Measurements from ENCODE around the gene ZBTB38. TPM values are rescaled to one million over a fixed set of nuclear protein-coding genes. Genes with fewer than 3 reads are reported as not detected.

Gene ZBTB38, protein sequence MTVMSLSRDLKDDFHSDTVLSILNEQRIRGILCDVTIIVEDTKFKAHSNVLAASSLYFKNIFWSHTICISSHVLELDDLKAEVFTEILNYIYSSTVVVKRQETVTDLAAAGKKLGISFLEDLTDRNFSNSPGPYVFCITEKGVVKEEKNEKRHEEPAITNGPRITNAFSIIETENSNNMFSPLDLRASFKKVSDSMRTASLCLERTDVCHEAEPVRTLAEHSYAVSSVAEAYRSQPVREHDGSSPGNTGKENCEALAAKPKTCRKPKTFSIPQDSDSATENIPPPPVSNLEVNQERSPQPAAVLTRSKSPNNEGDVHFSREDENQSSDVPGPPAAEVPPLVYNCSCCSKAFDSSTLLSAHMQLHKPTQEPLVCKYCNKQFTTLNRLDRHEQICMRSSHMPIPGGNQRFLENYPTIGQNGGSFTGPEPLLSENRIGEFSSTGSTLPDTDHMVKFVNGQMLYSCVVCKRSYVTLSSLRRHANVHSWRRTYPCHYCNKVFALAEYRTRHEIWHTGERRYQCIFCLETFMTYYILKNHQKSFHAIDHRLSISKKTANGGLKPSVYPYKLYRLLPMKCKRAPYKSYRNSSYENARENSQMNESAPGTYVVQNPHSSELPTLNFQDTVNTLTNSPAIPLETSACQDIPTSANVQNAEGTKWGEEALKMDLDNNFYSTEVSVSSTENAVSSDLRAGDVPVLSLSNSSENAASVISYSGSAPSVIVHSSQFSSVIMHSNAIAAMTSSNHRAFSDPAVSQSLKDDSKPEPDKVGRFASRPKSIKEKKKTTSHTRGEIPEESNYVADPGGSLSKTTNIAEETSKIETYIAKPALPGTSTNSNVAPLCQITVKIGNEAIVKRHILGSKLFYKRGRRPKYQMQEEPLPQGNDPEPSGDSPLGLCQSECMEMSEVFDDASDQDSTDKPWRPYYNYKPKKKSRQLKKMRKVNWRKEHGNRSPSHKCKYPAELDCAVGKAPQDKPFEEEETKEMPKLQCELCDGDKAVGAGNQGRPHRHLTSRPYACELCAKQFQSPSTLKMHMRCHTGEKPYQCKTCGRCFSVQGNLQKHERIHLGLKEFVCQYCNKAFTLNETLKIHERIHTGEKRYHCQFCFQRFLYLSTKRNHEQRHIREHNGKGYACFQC (N-terminal part only)
- total RNA-seq: 10 to 100 TPM; 62.9 to 72.6 TPM
- long read RNA-seq, transcript ZBTB38-201 (1 exons, 3,588 nt): major isoform, 18 of 54 reads
- long read RNA-seq, transcript ZBTB38-211 (3 exons, 644 nt): minor isoform, 16 of 54 reads
- long read RNA-seq, partial matches to known transcripts: 1 of 54 reads
- long read RNA-seq, other reads (novel, unspliced or antisense): 16 of 54 reads

- peak; percentile 91 to 94 for ATAC-seq
- intact Hi-C loops (cut with DNase I): loop anchor here in 1 of 2 donors (5.0 kb wide), 1 partner anchor 34 kb away; no protein-coding TSS in a partner anchor
- DNase-seq: peak; percentile 95
These were observed at the start of gene ZBTB38 for GRCh38 chr3:141368062-141368924. Gene ZBTB38, plus strand, starts transcription at chr3:141368504. Its CDS starts 73,885 bp downstream, at chr3:141442389.

- intact Hi-C loops (cut with DNase I): no loop called here
- no peak for ATAC-seq
- DNase-seq: no peak
These were observed 47.8 kb upstream of the ZBTB38 start for GRCh38 chr3:141320399-141321108.

- no peak for DNase-seq
- no peak for ATAC-seq
- intact Hi-C loops (cut with DNase I): no loop called here
These were observed 47.2 kb upstream of the ZBTB38 start for GRCh38 chr3:141321109-141321497.

DNA sequence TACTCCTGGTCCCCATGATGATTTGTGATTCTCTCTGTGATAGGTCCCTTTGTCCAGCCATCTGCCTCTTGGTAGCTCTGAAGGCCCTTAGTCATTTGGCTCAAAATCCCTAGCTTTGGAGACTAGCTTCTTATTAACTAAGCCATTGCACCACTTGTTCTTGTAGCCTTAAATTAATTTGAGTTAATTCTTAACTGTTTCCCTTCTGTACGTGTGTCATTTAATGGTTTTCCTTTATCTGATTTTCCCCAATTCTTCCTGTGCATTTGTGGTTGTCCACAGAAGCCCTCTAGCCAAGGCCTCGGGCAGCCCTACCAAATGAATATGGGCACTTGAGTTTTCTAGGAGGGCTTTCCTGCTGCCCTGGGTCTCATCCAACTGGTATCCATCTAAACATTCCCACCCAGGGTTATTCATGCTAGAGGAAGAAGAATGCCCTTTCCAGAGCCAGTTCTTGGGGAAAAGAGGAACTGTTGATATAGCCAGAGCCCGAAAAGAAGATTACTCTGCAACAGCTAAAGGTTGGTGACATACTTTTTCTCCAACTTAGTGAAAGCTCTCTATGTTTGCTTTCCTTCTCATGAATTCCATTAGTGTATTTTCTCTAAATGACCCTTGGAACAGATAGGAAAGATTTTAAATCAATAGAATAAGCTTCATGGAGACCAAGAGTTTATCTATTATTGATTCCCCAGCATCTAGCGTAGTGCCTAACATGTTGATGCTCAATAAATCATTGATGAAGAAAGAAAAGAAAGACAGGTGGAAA lies 44.2 kb upstream of the ZBTB38 start:
- ATAC-seq: no peak
- DNase-seq: no peak
- intact Hi-C loops (cut with DNase I): no loop called here

GRCh38 chr3:141326123-141326522 lies 42.2 kb upstream of the ZBTB38 start:
- ATAC-seq (no peak), DNase-seq (no peak)
- intact Hi-C loops (cut with DNase I): no loop called here

- ATAC-seq (no peak), DNase-seq (no peak)
- intact Hi-C loops (cut with DNase I): no loop called here
These were observed 41.7 kb upstream of the ZBTB38 start for GRCh38 chr3:141326626-141327025.

DNA sequence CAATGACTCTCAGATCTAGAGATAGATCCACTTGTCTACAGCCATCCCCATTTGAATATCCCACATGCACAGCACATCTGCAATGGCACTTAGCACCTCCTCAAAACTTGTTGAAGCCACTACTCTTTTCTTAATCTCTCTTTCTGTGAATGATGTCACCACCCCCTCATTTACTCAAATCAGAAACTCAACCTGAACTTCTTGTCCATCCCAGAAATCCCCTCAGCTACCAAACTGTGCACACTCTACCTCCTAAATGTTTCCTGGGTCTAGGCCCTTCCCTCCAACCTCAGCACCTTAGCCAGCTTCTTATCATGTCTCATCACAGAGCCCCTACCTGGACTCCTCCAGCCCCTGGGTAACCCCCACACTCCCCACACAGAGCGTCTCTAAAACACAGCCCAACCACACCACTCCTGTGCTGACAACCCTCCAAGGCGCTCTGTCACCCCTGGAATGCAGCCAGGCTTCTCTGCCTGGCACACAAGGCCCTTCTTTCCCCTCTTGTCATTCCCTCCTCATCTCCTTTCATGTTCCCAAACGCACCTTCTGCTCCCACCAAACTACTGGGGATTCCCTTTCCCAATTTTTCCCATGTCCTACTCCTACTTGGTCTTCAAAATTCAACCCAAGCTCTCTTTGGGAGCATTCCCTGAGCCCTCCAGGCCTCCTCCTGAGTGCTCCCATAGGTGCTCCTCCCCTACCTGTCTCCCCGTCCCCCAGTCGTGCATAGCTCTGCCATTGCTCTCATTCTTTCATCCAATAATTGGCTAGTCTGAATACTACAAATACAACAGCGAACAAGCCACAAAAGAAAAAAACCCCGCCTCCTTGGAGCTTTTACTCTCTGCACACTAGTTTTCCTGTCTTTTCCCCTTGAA lies 39.8 kb upstream of the ZBTB38 start:
- ATAC-seq (no peak), DNase-seq (no peak)
- intact Hi-C loops (cut with DNase I): no loop called here

- no peak for ATAC-seq
- DNase-seq: no peak
- intact Hi-C loops (cut with DNase I): no loop called here
These were observed 38.1 kb upstream of the ZBTB38 start for GRCh38 chr3:141330235-141330634.

DNA sequence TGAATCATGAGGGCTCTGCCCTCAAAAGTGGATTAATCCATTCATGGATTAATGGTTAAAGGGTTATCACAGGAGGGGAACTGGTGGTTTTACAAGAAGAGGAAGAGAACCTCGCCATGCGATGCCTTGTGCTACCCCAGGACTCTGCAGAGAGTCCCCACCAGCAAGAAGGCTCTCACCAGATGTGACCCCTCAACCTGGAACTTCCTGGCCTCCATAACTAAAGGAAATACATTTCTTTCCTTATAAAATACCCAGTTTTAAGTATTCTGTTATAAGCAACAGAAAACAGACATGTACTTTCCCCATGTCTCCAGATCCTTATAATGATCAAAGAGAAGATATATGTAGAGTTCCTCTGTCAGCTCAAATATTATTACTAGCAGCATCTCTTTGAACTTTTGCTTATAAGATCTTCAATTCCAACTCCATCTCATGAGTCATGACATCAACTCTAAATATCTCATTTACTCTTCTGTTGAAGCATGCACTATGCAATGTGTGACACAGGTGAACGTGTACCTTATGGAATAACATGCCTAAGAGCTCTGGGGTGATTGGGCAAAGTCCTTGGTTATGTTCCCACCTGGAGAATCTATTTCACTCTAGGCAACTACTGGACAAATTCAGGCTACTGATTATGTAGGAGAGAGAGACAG lies 37.5 kb upstream of the ZBTB38 start:
- DNase-seq (no peak), ATAC-seq (no peak)
- intact Hi-C loops (cut with DNase I): no loop called here

- ATAC-seq (peak; percentile 60 to 95), DNase-seq (peak; percentile 85)
- intact Hi-C loops (cut with DNase I): no loop called here
These were observed 36.7 kb upstream of the ZBTB38 start for GRCh38 chr3:141331377-141332318.

DNA sequence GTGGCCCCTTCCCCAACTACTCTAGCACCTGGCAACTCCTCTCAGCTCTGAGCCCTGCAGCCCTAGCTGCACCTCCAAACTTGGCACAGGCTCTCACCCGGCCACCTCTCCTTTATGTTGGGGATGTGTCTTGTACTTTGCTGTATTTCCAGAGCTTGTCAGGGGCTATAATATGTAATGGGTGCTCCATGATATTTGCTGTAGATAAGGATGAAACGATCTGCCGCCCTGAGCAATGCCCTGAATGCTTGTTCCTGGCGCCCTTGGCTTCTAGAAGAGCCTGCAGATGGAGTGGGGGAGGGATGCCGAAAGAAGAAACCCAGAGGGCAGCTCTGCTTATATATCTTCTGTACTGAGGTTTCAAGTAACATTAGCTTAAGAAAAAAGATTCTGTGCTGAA lies 35.9 kb upstream of the ZBTB38 start:
- intact Hi-C loops (cut with DNase I): no loop called here
- DNase-seq: no peak
- no peak for ATAC-seq

- ATAC-seq (no peak), DNase-seq (no peak)
- intact Hi-C loops (cut with DNase I): no loop called here
These were observed 34.3 kb upstream of the ZBTB38 start for GRCh38 chr3:141333836-141334626.

DNA sequence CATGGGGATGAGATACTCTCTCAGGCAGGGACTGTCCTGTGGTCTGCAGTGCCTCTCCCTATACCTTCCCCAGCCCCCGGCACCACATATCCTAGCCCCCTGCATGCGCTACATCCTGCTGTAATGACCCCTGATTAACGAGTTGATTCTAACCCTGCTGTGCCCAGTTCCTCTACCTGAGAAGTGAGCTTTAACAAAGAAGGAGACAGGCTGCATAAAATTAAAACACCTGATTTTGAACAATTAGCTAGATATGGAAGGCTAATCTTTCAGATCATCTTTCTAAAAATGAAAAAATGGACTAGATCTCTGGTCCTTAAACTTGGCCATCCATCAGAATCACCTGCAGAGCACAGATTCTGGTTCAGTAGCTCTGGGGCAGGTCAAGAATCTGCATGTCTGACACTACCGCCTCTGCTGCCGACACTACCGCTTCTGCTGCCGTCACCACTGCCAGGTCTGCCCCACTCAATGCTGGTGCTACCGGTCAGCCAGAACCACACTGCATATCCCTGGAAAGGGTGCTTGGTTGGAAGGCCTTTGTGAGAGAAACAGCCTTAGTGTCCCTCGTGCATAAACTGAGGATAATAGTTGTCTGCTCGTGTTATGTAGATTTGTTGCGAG lies 33.6 kb upstream of the ZBTB38 start:
- DNase-seq: no peak
- ATAC-seq: no peak
- intact Hi-C loops (cut with DNase I): no loop called here

All from left cardiac atrium (tissue), 4 donors.